Omental fat pad (tissue), 4 donors: ENCODE measurements around the gene ASAP3. TPM values are rescaled to one million over a fixed set of nuclear protein-coding genes. Genes with fewer than 3 reads are reported as not detected.
A peak's percentile ranks its signal among the peaks of the same experiment; 100 is the strongest.

Experiments used
- ATAC-seq: fragments of 150-250 bp; one replicate; pipeline ENCODE4 v1.9.1; 2016; ENCODE audit warnings: mild to moderate bottlenecking, moderate library complexity; ENCODE audit not compliant: low FRiP score
- DNase-seq: peaks from one replicate; pipeline ENCODE4 v3.0.0-alpha.2; 2019; ENCODE audit warnings: low spot score
- total RNA-seq, 4 donors: library from RNA; depleted of rRNA; stranded (reverse); fragments of >200 nt; gene quantifications; one replicate each; pipeline ENCODE4 v1.1.0, GENCODE V29; 2016
- TF ChIP-seq, protein P1 (sequence below), 3 donors: fragments of 450-650 bp; IDR thresholded peaks; one replicate each; pipeline ENCODE4 v1.5.1; 2016 to 2017; ENCODE audit warnings: antibody characterized with exemption in 3 of 3, mild to moderate bottlenecking in 3 of 3, moderate library complexity in 2 of 3

Gene ASAP3
- total RNA-seq, 4 donors from 2014 or later = 30.6 to 71.7 (median 36.7) TPM

DNA sequence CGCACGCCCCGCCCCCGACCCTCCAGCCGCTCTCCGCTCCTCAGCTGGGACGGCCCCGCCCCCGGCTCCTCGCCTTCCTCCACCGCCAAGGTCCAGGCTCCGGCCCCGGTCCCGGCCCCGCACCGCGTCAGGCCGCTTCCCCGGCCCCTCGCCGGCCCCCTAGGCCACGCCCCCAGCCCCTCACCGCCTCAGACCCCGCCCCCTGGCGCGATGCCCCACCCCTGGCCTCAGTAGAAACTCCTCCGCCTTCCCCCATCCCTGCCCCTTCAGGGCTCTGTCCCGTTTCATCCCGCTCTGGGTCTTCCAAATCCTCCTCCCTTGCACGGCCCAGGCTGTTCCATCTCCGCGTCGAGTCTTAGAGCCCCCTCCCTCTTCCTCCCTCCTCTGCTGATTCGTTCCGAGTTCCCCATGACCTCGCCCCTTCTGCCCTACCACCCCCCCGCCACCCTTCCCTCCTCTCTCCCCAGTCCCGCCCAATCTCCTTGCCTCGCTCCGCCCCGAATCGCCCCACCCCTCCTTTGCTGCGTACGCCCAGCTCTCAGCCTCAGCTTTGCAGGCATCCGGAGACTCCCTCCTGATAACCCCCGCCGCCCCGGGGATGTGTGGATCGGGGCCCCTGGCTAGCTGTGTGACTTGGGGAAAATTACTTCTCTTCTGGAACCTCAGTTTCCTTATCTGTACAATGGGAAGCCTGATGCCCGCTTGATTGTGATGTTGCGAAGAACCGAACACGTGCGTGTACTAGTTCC lies 448 bp upstream of the ASAP3 start:
- ATAC-seq = peak; percentile 92
- peak; percentile 74 for DNase-seq
- TF ChIP-seq, protein P1, sequence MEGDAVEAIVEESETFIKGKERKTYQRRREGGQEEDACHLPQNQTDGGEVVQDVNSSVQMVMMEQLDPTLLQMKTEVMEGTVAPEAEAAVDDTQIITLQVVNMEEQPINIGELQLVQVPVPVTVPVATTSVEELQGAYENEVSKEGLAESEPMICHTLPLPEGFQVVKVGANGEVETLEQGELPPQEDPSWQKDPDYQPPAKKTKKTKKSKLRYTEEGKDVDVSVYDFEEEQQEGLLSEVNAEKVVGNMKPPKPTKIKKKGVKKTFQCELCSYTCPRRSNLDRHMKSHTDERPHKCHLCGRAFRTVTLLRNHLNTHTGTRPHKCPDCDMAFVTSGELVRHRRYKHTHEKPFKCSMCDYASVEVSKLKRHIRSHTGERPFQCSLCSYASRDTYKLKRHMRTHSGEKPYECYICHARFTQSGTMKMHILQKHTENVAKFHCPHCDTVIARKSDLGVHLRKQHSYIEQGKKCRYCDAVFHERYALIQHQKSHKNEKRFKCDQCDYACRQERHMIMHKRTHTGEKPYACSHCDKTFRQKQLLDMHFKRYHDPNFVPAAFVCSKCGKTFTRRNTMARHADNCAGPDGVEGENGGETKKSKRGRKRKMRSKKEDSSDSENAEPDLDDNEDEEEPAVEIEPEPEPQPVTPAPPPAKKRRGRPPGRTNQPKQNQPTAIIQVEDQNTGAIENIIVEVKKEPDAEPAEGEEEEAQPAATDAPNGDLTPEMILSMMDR (IDR thresholded peaks at IDR 0.05) = no peak

DNA sequence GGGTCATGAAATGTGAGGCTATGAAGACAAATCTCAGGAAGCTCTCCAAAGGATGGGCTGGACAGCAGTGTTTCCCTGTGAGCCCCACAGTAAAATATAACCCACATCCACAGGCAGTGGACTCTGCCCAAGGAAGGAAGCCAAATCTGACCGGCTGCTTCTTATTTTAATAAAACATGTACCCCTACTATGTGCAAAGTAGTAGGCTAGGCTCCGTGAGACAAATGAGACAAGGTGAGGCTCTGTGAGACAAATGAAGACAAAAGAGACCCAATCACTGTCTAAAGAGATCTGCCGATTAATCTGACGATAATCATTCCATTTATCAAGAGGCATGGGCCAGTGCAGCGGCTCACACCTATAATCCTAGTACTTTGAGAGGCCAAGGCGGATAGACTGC lies 2.1 kb downstream of the ASAP3 start:
- no peak for DNase-seq
- no peak for ATAC-seq
- TF ChIP-seq, protein P1 (IDR thresholded peaks at IDR 0.05) = no peak

DNA sequence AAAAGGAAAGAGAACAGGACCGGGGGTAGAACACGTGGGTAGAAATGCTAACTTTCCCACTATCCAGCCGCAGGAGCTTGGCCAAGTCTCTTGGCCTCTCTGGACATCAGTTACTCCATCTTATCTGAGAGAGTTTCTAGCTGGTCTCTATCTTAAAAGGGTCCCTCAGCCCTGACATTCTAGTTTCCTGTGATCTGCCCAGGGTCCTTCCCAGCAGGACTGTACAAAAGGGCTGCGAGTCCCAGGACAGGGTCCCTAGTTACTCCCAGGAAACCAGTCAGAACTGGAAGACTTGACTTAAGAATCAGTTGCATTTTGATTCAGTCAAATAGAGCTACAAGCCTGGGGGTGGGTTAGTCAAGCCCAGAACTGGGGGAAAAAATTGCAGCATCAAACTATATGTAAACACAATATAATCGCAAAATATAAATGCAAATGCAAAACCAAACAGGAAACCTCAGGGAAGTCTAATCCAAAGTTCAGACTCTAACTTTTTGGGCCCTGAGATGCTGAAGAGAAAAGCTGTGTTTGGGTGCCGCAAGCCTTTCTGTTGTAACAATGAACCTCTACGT lies 2.9 kb downstream of the ASAP3 start:
- TF ChIP-seq, protein P1 (IDR thresholded peaks at IDR 0.05) = no peak
- ATAC-seq = no peak
- no peak for DNase-seq

DNA sequence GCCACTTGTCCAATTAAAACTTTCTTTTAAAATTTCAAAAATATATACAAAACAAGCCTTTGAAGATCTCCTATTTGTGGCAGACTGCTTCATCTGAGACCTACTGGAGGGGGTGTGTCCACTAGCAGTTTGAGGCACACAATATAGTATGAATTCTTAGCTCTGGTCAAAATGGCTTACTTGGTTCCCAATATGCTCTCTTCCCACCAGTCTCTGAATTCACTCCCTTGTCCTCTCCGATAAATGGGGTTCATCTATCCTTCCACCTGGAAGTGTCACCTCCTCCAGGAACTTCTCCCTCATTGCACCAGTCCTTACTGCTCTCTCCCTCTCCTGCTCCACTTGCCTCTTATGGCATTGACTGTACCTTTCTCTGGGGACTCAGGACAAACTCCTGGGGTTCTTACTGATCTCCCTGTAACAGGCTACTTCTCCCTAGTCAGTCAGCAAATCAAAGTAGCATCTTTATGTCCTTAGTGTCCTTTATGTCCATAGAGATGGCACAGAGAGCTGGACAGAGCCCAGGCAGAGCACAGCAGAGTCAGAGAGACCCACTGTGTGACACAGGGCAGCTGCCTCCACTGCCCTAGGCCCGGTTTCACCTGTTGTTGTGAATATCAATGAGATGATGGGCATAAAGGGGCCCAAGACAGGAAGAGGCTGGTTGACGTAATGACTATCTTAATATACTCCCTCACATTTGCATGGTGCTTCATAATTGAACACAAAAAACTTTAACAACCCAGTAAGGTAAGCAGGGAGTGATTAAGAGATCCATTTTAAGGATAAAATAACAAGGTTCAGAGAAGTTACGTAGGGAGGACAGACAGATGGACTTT lies 3.6 kb downstream of the ASAP3 start:
- DNase-seq (no peak), ATAC-seq (no peak)
- TF ChIP-seq, protein P1 (IDR thresholded peaks at IDR 0.05) = no peak

DNA sequence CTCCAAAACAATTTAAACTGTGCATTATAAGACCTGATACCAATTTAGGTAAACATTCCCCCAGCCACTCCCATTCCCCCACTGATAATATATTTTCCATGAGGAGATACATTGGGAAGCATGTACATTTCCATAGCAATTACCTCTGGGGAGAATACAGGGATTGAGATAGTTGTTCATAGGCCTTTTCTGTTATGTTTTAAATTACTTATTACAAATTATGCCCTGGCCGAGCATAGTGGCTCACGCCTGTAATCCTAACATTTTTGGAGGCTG lies 4.4 kb downstream of the ASAP3 start:
- DNase-seq (no peak), ATAC-seq (no peak)
- TF ChIP-seq, protein P1 (IDR thresholded peaks at IDR 0.05) = no peak

DNA sequence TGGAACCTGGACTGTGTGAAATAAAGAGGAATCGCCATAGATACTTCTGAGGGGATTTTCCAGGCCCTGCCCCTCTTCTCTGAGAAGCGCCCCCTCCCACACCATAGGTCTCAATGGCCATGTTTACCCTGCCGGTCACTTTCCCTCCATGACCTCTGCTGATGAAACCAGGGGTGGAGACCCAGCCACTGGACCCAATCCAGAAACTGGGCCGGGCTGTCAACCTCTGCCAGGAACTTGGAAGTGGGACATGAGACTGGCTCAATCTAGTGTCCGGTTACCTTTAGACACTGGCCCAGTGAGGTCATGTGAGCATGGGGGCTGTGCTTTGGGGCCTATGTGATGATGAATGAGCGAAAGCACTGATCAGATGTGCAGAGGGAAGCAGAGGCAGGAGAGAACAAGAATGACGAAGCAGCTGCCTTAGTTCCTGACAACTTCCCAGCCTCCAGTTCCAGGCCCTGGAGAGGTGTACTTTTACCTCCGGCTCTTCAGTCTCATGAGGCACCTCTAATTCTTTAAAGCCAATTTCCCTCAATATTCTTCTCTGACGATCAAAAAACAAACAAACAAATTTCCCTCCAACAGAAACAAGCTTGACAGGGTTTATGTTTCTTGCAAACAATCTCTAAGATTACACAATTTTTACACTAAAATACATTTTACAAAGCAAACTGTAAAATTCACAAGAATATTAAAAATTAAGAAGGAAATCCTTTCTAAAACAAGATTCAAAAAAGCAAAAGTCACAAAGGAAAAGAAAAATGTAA lies 4.9 kb downstream of the ASAP3 start:
- TF ChIP-seq, protein P1 (IDR thresholded peaks at IDR 0.05) = no peak
- ATAC-seq (peak; percentile 77), DNase-seq (peak; percentile 57)
